Transverse colon (tissue), 4 donors: ENCODE data around the gene STAT6. TPM values are rescaled to one million over a fixed set of nuclear protein-coding genes. Genes with fewer than 3 reads are reported as not detected.

Experiments used
- DNase-seq: peaks from one replicate; pipeline ENCODE4 v3.0.0-alpha.2; 2019
- H3K27ac ChIP-seq, 4 donors: fragments of 200-600 bp; sonication (generic); 2 replicates each; pipeline ENCODE4 v1.5.1; 2016 to 2018; ENCODE audit warnings: inconsistent platforms in 4 of 4
- H3K27me3 ChIP-seq: fragments of 200-600 bp; sonication (generic); 2 replicates; pipeline ENCODE4 v1.5.1; 2017; ENCODE audit warnings: inconsistent platforms
- H3K36me3 ChIP-seq, 4 donors: fragments of 200-600 bp; sonication (generic); 2 replicates each; pipeline ENCODE4 v1.5.1; 2017 to 2019; ENCODE audit warnings: inconsistent platforms in 4 of 4
- H3K4me1 ChIP-seq, 4 donors: fragments of 200-600 bp; sonication (generic); 2 replicates each; pipeline ENCODE4 v1.5.1; 2017 to 2020; ENCODE audit warnings: inconsistent platforms in 4 of 4
- H3K4me3 ChIP-seq, 4 donors: fragments of 200-600 bp; sonication (generic); 1 replicate in 1 of 4; 2 replicates in 3 of 4; pipeline versions ENCODE4 v1.5.1 to v1.6.1; 2017 to 2019; ENCODE audit warnings: inconsistent platforms in 4 of 4
- H3K9me3 ChIP-seq, 2 donors: fragments of 200-600 bp; sonication (generic); 2 replicates each; pipeline ENCODE4 v1.5.1; 2017 to 2019; ENCODE audit warnings: inconsistent platforms in 2 of 2
- EP300 ChIP-seq: sonication (generic); formaldehyde crosslinking; IDR thresholded peaks from one replicate; pipeline ENCODE4 v1.6.1; 2017; ENCODE audit warnings: antibody characterized with exemption, low read depth
- POLR2A ChIP-seq: fragments of 450-650 bp; IDR thresholded peaks from one replicate; pipeline ENCODE4 v1.6.1; 2016; ENCODE audit warnings: antibody characterized with exemption, mild to moderate bottlenecking, moderate library complexity
- POLR2AphosphoS5 ChIP-seq, 3 donors: sonication (generic); formaldehyde crosslinking; IDR thresholded peaks; one replicate each; pipeline ENCODE4 v1.6.1; 2016; ENCODE audit warnings: antibody characterized with exemption in 3 of 3
- WGBS, 2 donors: methylation state at CpG; one replicate each; pipeline ENCODE4 v1.1.5; 2018; ENCODE audit warnings: low coverage in 1 of 2; 5-methylcytosine and 5-hydroxymethylcytosine counted together
- in situ Hi-C, 4 donors: fragments of 200-750 bp; cut with MboI; loops; one replicate each; pipeline versions ENCODE4 v1.15.0 to v1.15.1; 2017; ENCODE audit warnings: low sequenced_read_pairs in 3 of 4, low pct_ligation_motif_present in 1 of 4, low pct_unique_long_range_greater_than_20kb in 1 of 4
- intact Hi-C: fragments of 100-400 bp; cut with DNase I; formaldehyde crosslinking; loops from one replicate; pipeline ENCODE4 v1.15.1; 2023; ENCODE audit warnings: low total_unique reads
- total RNA-seq, 4 donors: library from RNA; depleted of rRNA; stranded (reverse); fragments of >200 nt; gene quantifications; one replicate each; pipeline ENCODE4 v1.1.0, GENCODE V29; 2016
- TF ChIP-seq, protein P1 (sequence below), 5 experiments: fragments of 200-600 bp in 3 of 5; fragments of 450-650 bp in 2 of 5; sonication (generic) in 3 of 5; IDR thresholded peaks; 1 replicate in 2 of 5; 2 replicates in 3 of 5; pipeline ENCODE4 v1.5.1; 2016 to 2017; ENCODE audit warnings: antibody characterized with exemption in 5 of 5, inconsistent platforms in 3 of 5, mild to moderate bottlenecking in 2 of 5, moderate library complexity in 1 of 5

STAT6 gene
- total RNA-seq, 4 donors from 2014 or later: 181 to 318 (median 198) TPM

DNA sequence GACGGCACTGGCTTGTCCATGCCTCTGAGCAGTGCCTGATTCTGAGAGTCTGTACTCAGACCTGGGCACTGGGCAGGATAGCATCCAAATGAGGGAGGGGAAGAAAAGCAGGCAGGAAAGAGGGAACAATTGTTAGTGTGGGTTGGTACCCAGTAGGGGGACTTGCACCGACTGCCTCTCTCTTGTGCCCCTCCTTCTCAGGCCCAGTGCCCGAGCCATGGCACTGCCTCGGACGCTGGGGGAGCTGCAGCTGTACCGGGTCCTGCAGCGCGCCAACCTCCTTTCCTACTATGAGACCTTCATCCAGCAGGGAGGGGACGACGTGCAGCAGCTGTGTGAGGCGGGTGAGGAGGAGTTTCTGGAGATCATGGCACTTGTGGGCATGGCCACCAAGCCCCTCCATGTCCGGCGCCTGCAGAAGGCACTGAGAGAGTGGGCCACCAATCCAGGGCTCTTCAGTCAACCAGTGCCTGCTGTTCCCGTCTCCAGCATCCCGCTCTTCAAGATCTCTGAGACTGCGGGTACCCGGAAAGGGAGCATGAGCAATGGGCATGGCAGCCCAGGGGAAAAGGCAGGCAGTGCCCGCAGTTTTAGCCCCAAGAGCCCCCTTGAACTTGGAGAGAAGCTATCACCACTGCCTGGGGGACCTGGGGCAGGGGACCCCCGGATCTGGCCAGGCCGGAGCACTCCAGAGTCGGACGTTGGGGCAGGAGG, 20.1 kb downstream of the STAT6 start:
- intact Hi-C loops (no loop called here), in situ Hi-C loops (no loop called here)
- no peak for DNase-seq
- TF ChIP-seq, protein P1, sequence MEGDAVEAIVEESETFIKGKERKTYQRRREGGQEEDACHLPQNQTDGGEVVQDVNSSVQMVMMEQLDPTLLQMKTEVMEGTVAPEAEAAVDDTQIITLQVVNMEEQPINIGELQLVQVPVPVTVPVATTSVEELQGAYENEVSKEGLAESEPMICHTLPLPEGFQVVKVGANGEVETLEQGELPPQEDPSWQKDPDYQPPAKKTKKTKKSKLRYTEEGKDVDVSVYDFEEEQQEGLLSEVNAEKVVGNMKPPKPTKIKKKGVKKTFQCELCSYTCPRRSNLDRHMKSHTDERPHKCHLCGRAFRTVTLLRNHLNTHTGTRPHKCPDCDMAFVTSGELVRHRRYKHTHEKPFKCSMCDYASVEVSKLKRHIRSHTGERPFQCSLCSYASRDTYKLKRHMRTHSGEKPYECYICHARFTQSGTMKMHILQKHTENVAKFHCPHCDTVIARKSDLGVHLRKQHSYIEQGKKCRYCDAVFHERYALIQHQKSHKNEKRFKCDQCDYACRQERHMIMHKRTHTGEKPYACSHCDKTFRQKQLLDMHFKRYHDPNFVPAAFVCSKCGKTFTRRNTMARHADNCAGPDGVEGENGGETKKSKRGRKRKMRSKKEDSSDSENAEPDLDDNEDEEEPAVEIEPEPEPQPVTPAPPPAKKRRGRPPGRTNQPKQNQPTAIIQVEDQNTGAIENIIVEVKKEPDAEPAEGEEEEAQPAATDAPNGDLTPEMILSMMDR (IDR thresholded peaks at IDR 0.05): peak in 1 of 5 experiments; percentile 9
- TF ChIP-seq POLR2A: no peak
- Histone ChIP-seq H3K27ac (peak overlapping the region; percentile 92 to 98 (median 96)), H3K4me1 (peaks cover 23 to 78% (median 63%) of the 10 kb centered on the region in 4 donors), H3K4me3 (peak overlapping the region in 3 of 4 donors; percentile 52 to 77 (median 68)), H3K27me3 (no peaks in the 10 kb centered on the region), H3K9me3 (no peaks in the 10 kb centered on the region), H3K36me3 (peaks cover 0 to 2% (median 0%) of the 10 kb centered on the region in 4 donors)
- WGBS, 2 donors: 72% methylated on average over 17 of the region's 22 CpGs; no CpG with 5 or more reads in 1 of the 2 donors

DNA sequence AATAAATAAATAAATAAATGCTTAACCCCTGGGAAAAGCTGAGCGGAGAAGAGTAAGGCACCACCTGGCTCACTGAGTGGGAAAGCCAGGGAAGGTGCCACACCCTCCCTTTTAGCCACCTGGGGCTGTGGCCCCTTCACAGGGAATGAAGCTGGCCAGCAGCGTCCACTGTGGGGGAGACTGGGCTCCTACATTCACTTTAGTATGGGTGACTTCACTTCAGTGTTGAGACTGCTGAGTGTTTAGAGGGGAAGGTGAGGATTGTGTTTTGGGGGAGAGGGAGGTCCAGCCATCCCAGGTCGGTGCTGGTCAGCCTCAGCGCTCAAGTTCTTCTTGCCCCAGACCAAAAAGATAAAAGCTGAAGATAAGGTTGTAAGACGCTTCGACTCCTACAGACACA, 20.7 kb downstream of the STAT6 start:
- 65 to 90% methylated on average over 2 to 6 of the region's 6 CpGs for WGBS, 2 donors
- Histone ChIP-seq H3K27me3 (no peaks in the 10 kb centered on the region), H3K4me1 (peaks cover 23 to 84% (median 63%) of the 10 kb centered on the region in 4 donors), H3K27ac (peak overlapping the region; percentile 92 to 98 (median 96)), H3K36me3 (no peaks in the 10 kb centered on the region), H3K4me3 (peak overlapping the region in 3 of 4 donors; percentile 52 to 77 (median 68)), H3K9me3 (no peaks in the 10 kb centered on the region)
- no peak for DNase-seq
- in situ Hi-C loops: no loop called here
- intact Hi-C loops: no loop called here
- TF ChIP-seq, protein P1 (IDR thresholded peaks at IDR 0.05): no peak

DNA sequence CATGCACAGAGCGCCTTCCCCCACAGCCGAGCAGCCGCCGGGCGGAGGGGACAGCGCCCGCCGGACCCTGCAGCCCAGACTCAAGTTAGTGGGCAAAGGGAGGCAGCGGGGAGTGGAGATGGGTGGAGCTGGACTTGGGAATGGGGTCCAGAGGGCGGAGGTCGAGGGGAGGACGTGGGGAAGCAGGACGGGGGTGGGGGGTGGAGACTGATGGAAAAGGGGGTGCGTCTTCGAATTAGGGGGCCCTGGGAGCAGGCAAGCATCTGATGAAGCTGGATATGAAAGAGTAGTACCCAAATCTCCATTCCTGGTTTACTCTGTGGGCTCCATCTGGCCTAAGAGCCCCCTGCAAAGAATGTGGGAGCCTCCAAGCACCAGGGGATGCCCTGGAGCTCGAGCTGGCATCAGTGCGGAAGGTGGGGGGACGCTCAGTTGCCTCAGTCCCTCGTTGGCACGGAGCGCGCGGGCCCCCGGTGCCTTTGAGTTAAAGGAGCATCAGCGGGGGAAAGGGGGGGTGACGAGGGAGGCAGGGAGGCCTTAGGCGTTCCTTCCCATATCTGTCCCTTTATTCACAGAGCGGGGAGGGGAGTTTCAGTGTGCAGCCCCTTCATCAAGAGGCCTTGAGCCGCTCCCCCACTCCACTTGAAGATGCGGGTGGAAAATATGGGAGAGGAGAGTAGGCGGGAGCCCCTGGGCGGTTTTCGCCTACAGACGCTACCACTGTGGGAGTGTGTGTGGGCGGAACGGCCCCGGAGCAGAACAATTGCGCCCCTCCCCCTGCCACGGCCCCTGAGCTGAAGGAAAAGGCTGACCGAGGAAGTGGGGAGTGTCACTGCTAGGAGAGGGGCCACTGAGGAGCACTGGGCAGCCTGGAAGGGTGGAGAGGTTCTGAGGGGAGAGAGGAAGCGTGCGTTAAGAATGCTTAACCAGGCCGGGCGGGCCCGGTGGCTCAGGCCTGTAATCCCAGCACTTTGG, 21.6 kb downstream of the STAT6 start:
- H3K9me3 ChIP-seq: no peaks in the 10 kb centered on the region
- H3K36me3 ChIP-seq: no peaks in the 10 kb centered on the region
- intact Hi-C loops (loop anchor here (2.0 kb wide), 1 partner anchor 21 kb away; the partner anchor contains the start of gene STAT6), in situ Hi-C loops (no loop called here)
- peak overlapping the region; percentile 52 to 89 (median 72) for H3K4me3 ChIP-seq
- 0 to 2% methylated on average over 1 to 32 of the region's 45 CpGs for WGBS, 2 donors
- peak; percentile 75 for DNase-seq
- no peaks in the 10 kb centered on the region for H3K27me3 ChIP-seq
- H3K27ac ChIP-seq: peak overlapping the region; percentile 92 to 98 (median 96)
- TF ChIP-seq, protein P1 (IDR thresholded peaks at IDR 0.05): no peak
- TF ChIP-seq POLR2A: peak; percentile 39
- peak; percentile 48 to 65 (median 58) for TF ChIP-seq POLR2AphosphoS5 (IDR thresholded peaks at IDR 0.05)
- no peak for TF ChIP-seq EP300
- peaks cover 23 to 82% (median 63%) of the 10 kb centered on the region in 4 donors for H3K4me1 ChIP-seq
